Stimulated activated naive CD8-positive, alpha-beta T cell treated with anti-CD3 and anti-CD28 coated beads, Interleukin-15, Interleukin-2, amounts not matched to agents 100 ng/mL and 50 ng/mL, for 24 hours (primary cell): ENCODE measurements around the gene ADAMTS17.
"Not testable (repeated sequence)": the region's sequence is repeated elsewhere in the genome, so short reads cannot be mapped to it uniquely, and the experiment has no call there.

Source experiments
- H3K27ac Mint-ChIP-seq: one replicate; pipeline ENCODE4 v1.8.0; 2021; ENCODE audit warnings: mild to moderate bottlenecking, mixed read lengths
- H3K27me3 Mint-ChIP-seq: one replicate; pipeline ENCODE4 v1.8.0; 2021; ENCODE audit warnings: mixed read lengths
- H3K36me3 Mint-ChIP-seq: one replicate; pipeline ENCODE4 v1.8.0; 2021; ENCODE audit warnings: low read depth, mixed read lengths
- H3K4me1 Mint-ChIP-seq: one replicate; pipeline ENCODE4 v1.8.0; 2021; ENCODE audit warnings: low read depth, mixed read lengths
- H3K4me3 Mint-ChIP-seq: one replicate; pipeline ENCODE4 v1.8.0; 2021; ENCODE audit warnings: mild to moderate bottlenecking, mixed read lengths
- H3K9me3 Mint-ChIP-seq: one replicate; pipeline ENCODE4 v1.8.0; 2021; ENCODE audit warnings: mixed read lengths

ADAMTS17 gene

DNA sequence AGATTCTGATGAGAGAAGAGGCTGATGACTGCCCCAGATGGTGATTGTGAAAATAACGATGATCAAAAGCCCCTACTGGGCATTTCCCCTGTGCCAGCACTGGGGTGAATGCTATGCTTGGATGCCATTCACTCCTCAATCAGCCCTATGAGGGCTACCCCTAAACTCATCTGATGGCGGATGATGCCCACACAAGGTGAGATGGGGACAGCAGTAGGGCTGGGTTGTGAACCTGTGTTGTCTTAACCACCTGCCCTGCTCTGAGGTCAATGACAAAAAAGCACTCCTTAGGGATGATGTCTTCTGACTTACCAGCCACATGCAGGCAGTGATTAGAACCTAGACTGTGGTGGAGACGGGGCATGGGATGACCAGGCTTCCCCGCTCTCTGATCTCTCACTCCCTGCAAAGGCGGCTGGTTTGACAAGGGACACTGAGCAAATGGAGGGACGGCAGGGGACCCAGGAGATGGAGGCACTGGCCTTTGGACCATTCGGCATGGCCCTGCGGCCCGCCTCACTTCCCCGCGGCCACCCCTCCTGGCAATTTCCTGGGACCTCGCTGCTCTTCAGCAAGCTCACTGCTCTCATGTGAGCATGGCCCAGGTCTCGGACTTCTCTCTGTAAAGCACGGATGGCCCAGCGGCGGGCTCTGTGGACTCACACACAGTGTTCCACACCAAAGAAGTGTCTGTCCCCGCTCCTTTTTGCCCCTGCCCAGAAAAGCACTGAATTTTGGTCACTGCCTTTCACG is 357.1 kb downstream of the ADAMTS17 start:
- Mint-ChIP-seq H3K9me3 (no peaks in the 10 kb centered on the region), H3K27me3 (no peaks in the 10 kb centered on the region), H3K4me3 (no peak overlapping the region), H3K36me3 (no peaks in the 10 kb centered on the region), H3K27ac (no peak overlapping the region), H3K4me1 (peaks cover 5% of the 10 kb centered on the region)

GRCh38 chr15:99983886-99984286 is 357.9 kb downstream of the ADAMTS17 start:
- Mint-ChIP-seq H3K9me3 (no peaks in the 10 kb centered on the region), H3K4me3 (no peak overlapping the region), H3K4me1 (peaks cover 5% of the 10 kb centered on the region), H3K27me3 (no peaks in the 10 kb centered on the region), H3K36me3 (no peaks in the 10 kb centered on the region), H3K27ac (no peak overlapping the region)

DNA sequence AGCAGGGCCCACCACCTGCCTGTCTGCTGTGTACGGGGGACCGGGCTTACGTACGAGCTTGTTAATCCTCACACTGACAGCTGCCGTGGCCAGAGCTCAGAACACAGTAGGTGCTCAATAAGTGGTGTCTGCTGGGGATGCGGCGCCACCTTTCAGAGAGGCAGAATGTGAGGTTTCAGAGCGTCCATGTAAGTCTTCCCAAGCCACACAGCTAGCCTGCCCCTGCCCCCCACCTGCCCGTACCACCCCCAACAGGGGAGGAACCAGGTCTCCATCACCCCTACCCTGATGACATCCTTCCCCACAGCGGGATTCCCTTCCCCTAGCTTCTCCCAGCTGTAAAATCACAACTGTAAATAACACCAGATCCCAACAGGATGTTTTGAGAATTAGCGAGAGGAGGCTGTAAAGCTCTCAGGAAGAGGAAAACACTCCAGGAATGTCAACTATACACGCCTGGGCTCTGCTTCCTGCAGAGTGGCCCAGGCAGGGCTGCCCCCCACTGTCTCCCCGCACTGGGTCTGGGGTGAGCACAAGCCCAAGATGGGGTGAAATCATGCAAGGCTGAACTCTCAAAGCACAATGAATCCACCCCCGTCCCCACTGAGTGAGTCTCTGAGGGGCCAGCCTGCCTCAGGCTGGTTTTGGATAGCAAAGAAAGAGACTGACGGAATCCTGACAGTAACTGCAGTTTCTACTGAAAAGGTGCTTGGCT is 358.4 kb downstream of the ADAMTS17 start:
- Mint-ChIP-seq H3K27ac (no peak overlapping the region), H3K27me3 (no peaks in the 10 kb centered on the region), H3K36me3 (no peaks in the 10 kb centered on the region), H3K4me3 (no peak overlapping the region), H3K9me3 (no peaks in the 10 kb centered on the region), H3K4me1 (peaks cover 5% of the 10 kb centered on the region)

GRCh38 chr15:99982662-99983061 is 359.1 kb downstream of the ADAMTS17 start:
- Mint-ChIP-seq H3K27ac (no peak overlapping the region), H3K36me3 (no peaks in the 10 kb centered on the region), H3K4me1 (peaks cover 5% of the 10 kb centered on the region), H3K9me3 (no peaks in the 10 kb centered on the region), H3K27me3 (no peaks in the 10 kb centered on the region), H3K4me3 (no peak overlapping the region)

DNA sequence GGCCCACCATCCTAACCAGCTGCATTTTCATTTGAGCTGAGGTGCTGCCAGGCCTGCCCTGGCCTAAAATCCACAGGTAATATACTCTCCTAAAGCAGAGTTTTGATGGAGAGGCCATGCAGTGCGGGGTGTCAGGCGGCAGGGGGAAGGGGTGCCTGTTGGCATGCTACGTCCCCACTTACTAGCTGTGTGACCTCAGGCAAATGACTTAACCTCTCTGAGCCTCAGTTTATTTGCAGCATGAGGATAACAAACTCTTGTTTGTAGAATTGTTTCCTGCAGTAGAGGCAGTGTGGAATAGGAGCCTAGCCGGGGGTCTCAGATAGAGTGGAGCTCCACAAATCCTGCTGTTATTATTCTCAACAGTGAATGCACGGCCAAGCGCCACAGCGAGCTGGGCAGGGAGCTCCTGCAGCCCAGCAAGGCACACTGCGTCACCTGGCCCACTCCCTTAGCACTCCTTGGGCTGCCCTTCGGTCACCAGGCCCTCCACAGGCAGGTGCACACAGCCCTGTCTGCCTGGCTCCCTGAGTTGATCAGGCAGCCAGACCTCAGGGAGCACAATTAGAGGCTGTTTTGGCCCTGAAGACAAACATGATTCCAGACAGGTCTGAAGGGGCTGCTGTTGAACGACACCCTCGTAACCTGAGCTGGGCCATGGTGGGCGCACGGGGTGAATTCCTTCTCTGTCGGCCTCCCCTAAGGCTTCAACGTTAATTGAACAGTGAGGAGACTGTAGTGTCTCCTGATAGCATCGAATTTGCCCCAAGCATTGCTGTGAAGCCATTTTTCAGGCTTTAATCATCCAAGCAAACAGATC is 359.7 kb downstream of the ADAMTS17 start:
- no peak overlapping the region for H3K27ac Mint-ChIP-seq
- no peaks in the 10 kb centered on the region for H3K27me3 Mint-ChIP-seq
- H3K4me1 Mint-ChIP-seq = peaks cover 5% of the 10 kb centered on the region
- no peaks in the 10 kb centered on the region for H3K9me3 Mint-ChIP-seq
- no peaks in the 10 kb centered on the region for H3K36me3 Mint-ChIP-seq
- no peak overlapping the region for H3K4me3 Mint-ChIP-seq

GRCh38 chr15:99981191-99981647 is 360.6 kb downstream of the ADAMTS17 start:
- Mint-ChIP-seq H3K9me3 (no peaks in the 10 kb centered on the region), H3K27ac (no peak overlapping the region), H3K27me3 (no peaks in the 10 kb centered on the region), H3K4me3 (no peak overlapping the region), H3K36me3 (no peaks in the 10 kb centered on the region), H3K4me1 (peaks cover 5% of the 10 kb centered on the region)

DNA sequence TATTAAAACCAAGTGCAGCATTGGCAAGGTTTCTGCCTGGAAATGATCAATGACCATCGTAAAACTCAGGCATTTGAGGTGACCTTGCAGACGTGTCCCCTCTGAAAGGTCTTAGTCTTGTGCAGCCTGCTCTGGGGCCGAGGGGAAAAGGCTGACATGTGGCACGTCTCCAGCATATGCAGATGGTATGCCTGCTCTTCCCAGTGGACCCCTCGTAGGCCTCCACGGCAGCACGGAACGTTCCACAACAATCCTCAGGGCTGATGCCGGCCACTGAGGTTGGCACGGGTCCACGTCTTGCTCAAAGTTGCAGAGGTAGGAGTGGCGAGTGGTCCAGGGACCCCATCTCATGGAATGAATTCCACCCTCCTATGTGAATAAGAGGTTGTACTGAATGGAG is 361.0 kb downstream of the ADAMTS17 start:
- Mint-ChIP-seq H3K9me3 (no peaks in the 10 kb centered on the region), H3K4me3 (no peak overlapping the region), H3K4me1 (peaks cover 5% of the 10 kb centered on the region), H3K27ac (no peak overlapping the region), H3K27me3 (no peaks in the 10 kb centered on the region), H3K36me3 (no peaks in the 10 kb centered on the region)

- H3K27me3 Mint-ChIP-seq, H3K9me3 Mint-ChIP-seq, H3K27ac Mint-ChIP-seq, H3K4me1 Mint-ChIP-seq, H3K36me3 Mint-ChIP-seq, H3K4me3 Mint-ChIP-seq: not testable (repeated sequence)
These were observed 361.9 kb downstream of the ADAMTS17 start for GRCh38 chr15:99979886-99980285.

GRCh38 chr15:99979371-99979770 is 362.4 kb downstream of the ADAMTS17 start:
- H3K4me1 Mint-ChIP-seq = peaks cover 5% of the 10 kb centered on the region
- H3K27me3 Mint-ChIP-seq = no peaks in the 10 kb centered on the region
- H3K4me3 Mint-ChIP-seq = no peak overlapping the region
- no peaks in the 10 kb centered on the region for H3K9me3 Mint-ChIP-seq
- no peaks in the 10 kb centered on the region for H3K36me3 Mint-ChIP-seq
- H3K27ac Mint-ChIP-seq = no peak overlapping the region

DNA sequence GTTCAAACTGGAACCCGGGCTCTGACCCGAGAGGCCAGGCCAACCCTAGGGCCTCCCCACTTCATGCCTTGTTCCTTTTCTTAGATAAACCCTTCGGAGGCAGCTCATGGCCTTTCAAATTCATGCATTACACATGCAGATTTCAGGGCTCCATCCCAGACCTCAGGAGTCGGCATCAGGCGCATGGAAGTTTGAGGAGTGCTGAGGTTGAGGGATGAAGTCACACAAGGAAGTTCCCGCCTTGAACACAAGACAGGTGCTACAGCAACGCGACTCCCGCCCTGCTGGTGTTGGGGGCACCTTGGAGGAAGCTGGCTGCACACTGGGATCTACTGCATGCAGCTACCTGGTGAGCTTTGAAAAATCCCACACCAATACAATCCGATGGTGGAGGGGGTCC is 363.3 kb downstream of the ADAMTS17 start:
- Mint-ChIP-seq H3K9me3 (no peaks in the 10 kb centered on the region), H3K4me1 (peaks cover under 1% of the 10 kb centered on the region), H3K27ac (no peak overlapping the region), H3K36me3 (no peaks in the 10 kb centered on the region), H3K27me3 (no peaks in the 10 kb centered on the region), H3K4me3 (no peak overlapping the region)

DNA sequence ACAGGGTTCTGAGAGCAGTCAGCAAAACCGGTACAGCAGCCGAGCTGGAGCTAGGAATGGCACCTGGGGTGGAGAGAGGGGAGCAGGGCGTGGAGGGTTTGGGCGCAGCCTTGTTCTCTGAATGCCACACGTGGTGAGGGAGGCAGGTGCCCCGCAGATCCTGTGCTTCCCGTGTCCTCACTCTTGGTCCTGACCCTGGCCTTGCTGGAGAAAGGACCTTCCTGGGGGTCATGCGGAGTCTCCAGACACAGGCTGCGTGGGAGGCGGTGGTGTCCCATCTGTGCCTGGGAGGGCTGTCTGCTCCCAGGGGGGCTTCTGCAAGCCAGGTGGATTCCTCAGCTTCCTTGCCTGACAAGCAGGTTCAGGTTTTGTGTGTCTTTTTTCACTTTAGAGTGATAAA is 363.8 kb downstream of the ADAMTS17 start:
- Mint-ChIP-seq H3K27me3 (no peaks in the 10 kb centered on the region), H3K4me3 (no peak overlapping the region), H3K9me3 (no peaks in the 10 kb centered on the region), H3K27ac (no peak overlapping the region), H3K4me1 (no peaks in the 10 kb centered on the region), H3K36me3 (no peaks in the 10 kb centered on the region)

- Mint-ChIP-seq H3K36me3 (no peaks in the 10 kb centered on the region), H3K4me3 (no peak overlapping the region), H3K9me3 (no peaks in the 10 kb centered on the region), H3K4me1 (no peaks in the 10 kb centered on the region), H3K27ac (no peak overlapping the region), H3K27me3 (no peaks in the 10 kb centered on the region)
These were observed 364.9 kb downstream of the ADAMTS17 start for GRCh38 chr15:99976811-99977271.

GRCh38 chr15:99976000-99976399 is 365.8 kb downstream of the ADAMTS17 start:
- Mint-ChIP-seq H3K36me3 (no peaks in the 10 kb centered on the region), H3K27me3 (no peaks in the 10 kb centered on the region), H3K27ac (no peak overlapping the region), H3K4me3 (no peak overlapping the region), H3K9me3 (no peaks in the 10 kb centered on the region), H3K4me1 (no peaks in the 10 kb centered on the region)

- H3K27me3 Mint-ChIP-seq = no peaks in the 10 kb centered on the region
- no peak overlapping the region for H3K4me3 Mint-ChIP-seq
- H3K9me3 Mint-ChIP-seq = no peaks in the 10 kb centered on the region
- H3K27ac Mint-ChIP-seq = no peak overlapping the region
- H3K4me1 Mint-ChIP-seq = no peaks in the 10 kb centered on the region
- H3K36me3 Mint-ChIP-seq = no peaks in the 10 kb centered on the region
These were observed 367.5 kb downstream of the ADAMTS17 start for GRCh38 chr15:99974246-99974645.

DNA sequence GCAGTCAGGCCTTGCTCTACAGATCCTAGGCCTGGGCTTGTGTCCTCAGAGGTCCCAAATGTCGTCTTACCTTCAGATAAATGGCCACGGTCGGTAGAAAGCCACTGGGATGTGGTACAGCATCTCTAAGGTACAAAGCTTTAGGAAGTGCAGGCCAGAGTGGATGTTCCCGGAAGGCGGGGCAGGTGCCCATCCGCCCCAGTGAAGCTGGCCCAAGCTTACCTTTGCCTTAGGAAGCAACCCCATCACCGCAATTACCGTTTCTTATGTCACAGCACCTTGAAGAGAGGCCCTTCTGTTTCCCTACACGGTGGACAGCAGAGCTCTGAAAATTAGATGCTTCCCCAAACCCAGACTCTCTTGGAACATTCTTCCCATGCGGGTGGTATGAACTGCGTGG is 368.4 kb downstream of the ADAMTS17 start:
- no peak overlapping the region for H3K4me3 Mint-ChIP-seq
- H3K27ac Mint-ChIP-seq = no peak overlapping the region
- H3K27me3 Mint-ChIP-seq = no peaks in the 10 kb centered on the region
- no peaks in the 10 kb centered on the region for H3K9me3 Mint-ChIP-seq
- H3K36me3 Mint-ChIP-seq = no peaks in the 10 kb centered on the region
- H3K4me1 Mint-ChIP-seq = no peaks in the 10 kb centered on the region
